Trophoblast cell (in vitro differentiated cells and primary cell): Measurements from ENCODE around the gene SEC22A.

ENCODE experiments used
- DNase-seq, 2 donors: peaks; one replicate each; pipeline ENCODE4 v3.0.0-alpha.2; 2016
- H2AFZ ChIP-seq: 2 replicates; pipeline ENCODE4 v1.6.1; 2013; ENCODE audit warnings: low read length, moderate library complexity, mild to moderate bottlenecking; ENCODE audit not compliant: insufficient read depth, poor library complexity
- H2AK5ac ChIP-seq: 2 replicates; pipeline ENCODE4 v1.6.1; 2013; ENCODE audit warnings: mild to moderate bottlenecking, low read length
- H2BK120ac ChIP-seq: 2 replicates; pipeline ENCODE4 v1.6.1; 2013; ENCODE audit warnings: low read length, mild to moderate bottlenecking, moderate library complexity; ENCODE audit not compliant: insufficient read depth, poor library complexity
- H2BK12ac ChIP-seq: 2 replicates; pipeline ENCODE4 v1.6.1; 2013; ENCODE audit warnings: mild to moderate bottlenecking, low read length, moderate library complexity
- H2BK5ac ChIP-seq: 2 replicates; pipeline ENCODE4 v1.6.1; 2013; ENCODE audit warnings: low read length, low read depth, moderate library complexity, mild to moderate bottlenecking; ENCODE audit not compliant: poor library complexity
- H3K14ac ChIP-seq: 2 replicates; pipeline ENCODE4 v1.6.1; 2013; ENCODE audit warnings: mild to moderate bottlenecking, low read length
- H3K18ac ChIP-seq: 2 replicates; pipeline ENCODE4 v1.6.1; 2013; ENCODE audit warnings: mild to moderate bottlenecking, low read length
- H3K23ac ChIP-seq: 2 replicates; pipeline ENCODE4 v1.6.1; 2013; ENCODE audit warnings: low read length
- H3K27ac ChIP-seq: 2 replicates; pipeline ENCODE4 v1.5.1; 2013; ENCODE audit warnings: low read depth, mild to moderate bottlenecking, inconsistent platforms, low read length, moderate library complexity
- H3K27me3 ChIP-seq: 2 replicates; pipeline ENCODE4 v1.6.1; 2013; ENCODE audit warnings: inconsistent platforms, mild to moderate bottlenecking, low read length, moderate library complexity; ENCODE audit not compliant: insufficient read depth
- H3K36me3 ChIP-seq, 2 experiments: 1 replicate in 1 of 2; 2 replicates in 1 of 2; pipeline ENCODE4 v1.6.1; 2013; ENCODE audit warnings: low read length in 2 of 2, mild to moderate bottlenecking in 2 of 2, moderate library complexity in 1 of 2; ENCODE audit not compliant: insufficient read depth in 2 of 2, control insufficient read depth in 1 of 2
- H3K4ac ChIP-seq: 2 replicates; pipeline ENCODE4 v1.6.1; 2013; ENCODE audit warnings: low read depth, mild to moderate bottlenecking, low read length, moderate library complexity
- H3K4me1 ChIP-seq, 2 experiments: 1 replicate in 1 of 2; 2 replicates in 1 of 2; pipeline ENCODE4 v1.6.1; 2013; ENCODE audit warnings: low read length in 2 of 2, mild to moderate bottlenecking in 2 of 2, moderate library complexity in 1 of 2; ENCODE audit not compliant: insufficient read depth in 2 of 2, control insufficient read depth in 1 of 2
- H3K4me2 ChIP-seq: 2 replicates; pipeline ENCODE4 v1.6.1; 2013; ENCODE audit warnings: inconsistent platforms, mild to moderate bottlenecking, low read length, moderate library complexity
- H3K4me3 ChIP-seq: 2 replicates; pipeline ENCODE4 v1.5.1; 2013; ENCODE audit warnings: mild to moderate bottlenecking, low read depth, low read length, inconsistent platforms
- H3K79me1 ChIP-seq: one replicate; pipeline ENCODE4 v1.6.1; 2013; ENCODE audit warnings: low read length
- H3K79me2 ChIP-seq: 2 replicates; pipeline ENCODE4 v1.6.1; 2013; ENCODE audit warnings: low read length, mild to moderate bottlenecking; ENCODE audit not compliant: control insufficient read depth, insufficient read depth, poor library complexity
- H3K9ac ChIP-seq: 2 replicates; pipeline ENCODE4 v1.6.1; 2013; ENCODE audit warnings: mild to moderate bottlenecking, low read length
- H3K9me3 ChIP-seq: 2 replicates; pipeline ENCODE4 v1.6.1; 2013; ENCODE audit warnings: low read depth, mild to moderate bottlenecking, control low read depth, inconsistent platforms, low read length; ENCODE audit not compliant: insufficient read depth
- H4K12ac ChIP-seq: 2 replicates; pipeline ENCODE4 v1.6.1; 2013; ENCODE audit warnings: low read depth, mild to moderate bottlenecking, low read length, moderate library complexity
- H4K8ac ChIP-seq: 2 replicates; pipeline ENCODE4 v1.6.1; 2013; ENCODE audit warnings: low read depth, mild to moderate bottlenecking, low read length, moderate library complexity
- H4K91ac ChIP-seq: one replicate; pipeline ENCODE4 v1.6.1; 2013; ENCODE audit warnings: low read depth, mild to moderate bottlenecking, low read length, moderate library complexity
- WGBS: extraction: QIAGEN DNeasy Blood & Tissue Kit; methylation state at CpG from one replicate; pipeline ENCODE4 v1.1.7; 2013; ENCODE audit warnings: missing lambda C conversion rate; ENCODE audit not compliant: insufficient read length, insufficient coverage; ENCODE audit errors: extremely low coverage; 5-methylcytosine and 5-hydroxymethylcytosine counted together

The SEC22A gene

GRCh38 chr3:123263941-123264340 is 62.2 kb downstream of the SEC22A start:
- H3K36me3 ChIP-seq = peaks cover 1% of the 10 kb centered on the region in 2 experiments

GRCh38 chr3:123267821-123268220 is 66.1 kb downstream of the SEC22A start:
- no peak overlapping the region for H3K9ac ChIP-seq
- H3K4me2 ChIP-seq = no peak overlapping the region
- no peak overlapping the region for H2BK120ac ChIP-seq
- no peaks in the 10 kb centered on the region for H3K9me3 ChIP-seq
- no CpG with 5 or more reads among the region's 2 CpGs for WGBS
- H3K4ac ChIP-seq = no peak overlapping the region
- no peak overlapping the region for H2AK5ac ChIP-seq
- H3K27ac ChIP-seq = no peak overlapping the region
- H4K12ac ChIP-seq = no peak overlapping the region
- H3K14ac ChIP-seq = no peak overlapping the region
- H2BK5ac ChIP-seq = no peak overlapping the region
- H3K4me3 ChIP-seq = no peak overlapping the region
- H2BK12ac ChIP-seq = no peak overlapping the region
- no peak overlapping the region for H2AFZ ChIP-seq
- H3K79me2 ChIP-seq = no peaks in the 10 kb centered on the region
- H3K79me1 ChIP-seq = no peaks in the 10 kb centered on the region
- H3K23ac ChIP-seq = no peak overlapping the region
- no peaks in the 10 kb centered on the region for H3K27me3 ChIP-seq
- no peak overlapping the region for H3K18ac ChIP-seq
- H4K91ac ChIP-seq = no peak overlapping the region
- no peaks in the 10 kb centered on the region for H3K4me1 ChIP-seq
- DNase-seq = no peak
- no peak overlapping the region for H4K8ac ChIP-seq
- H3K36me3 ChIP-seq = no peaks in the 10 kb centered on the region

More at GRCh38 chr3:123263941-123264340, 62.2 kb downstream of the SEC22A start:
- WGBS = no CpG with 5 or more reads among the region's 2 CpGs
- no peak overlapping the region for H4K12ac ChIP-seq
- H3K27me3 ChIP-seq = no peaks in the 10 kb centered on the region
- no peak overlapping the region for H2BK120ac ChIP-seq
- no peak overlapping the region for H2AK5ac ChIP-seq
- no peaks in the 10 kb centered on the region for H3K9me3 ChIP-seq
- H3K9ac ChIP-seq = no peak overlapping the region
- no peak overlapping the region for H2BK12ac ChIP-seq
- H2BK5ac ChIP-seq = no peak overlapping the region
- no peak for DNase-seq
- H3K23ac ChIP-seq = no peak overlapping the region
- H3K18ac ChIP-seq = no peak overlapping the region
- H3K79me1 ChIP-seq = no peaks in the 10 kb centered on the region
- H3K4me2 ChIP-seq = no peak overlapping the region
- no peaks in the 10 kb centered on the region for H3K4me1 ChIP-seq
- H3K79me2 ChIP-seq = no peaks in the 10 kb centered on the region
- no peak overlapping the region for H4K91ac ChIP-seq
- no peak overlapping the region for H3K4me3 ChIP-seq
- no peak overlapping the region for H4K8ac ChIP-seq
- no peak overlapping the region for H3K4ac ChIP-seq
- no peak overlapping the region for H3K27ac ChIP-seq
- no peak overlapping the region for H2AFZ ChIP-seq
- H3K14ac ChIP-seq = no peak overlapping the region

GRCh38 chr3:123270818-123271217 is 69.1 kb downstream of the SEC22A start:
- H3K79me2 ChIP-seq = no peaks in the 10 kb centered on the region
- no peak for DNase-seq
- no peaks in the 10 kb centered on the region for H3K79me1 ChIP-seq
- no peaks in the 10 kb centered on the region for H3K36me3 ChIP-seq
- no peaks in the 10 kb centered on the region for H3K9me3 ChIP-seq
- H3K4me3 ChIP-seq = no peak overlapping the region
- WGBS = no CpG with 5 or more reads among the region's 2 CpGs
- no peak overlapping the region for H2AK5ac ChIP-seq
- H3K9ac ChIP-seq = no peak overlapping the region
- H3K23ac ChIP-seq = no peak overlapping the region
- no peaks in the 10 kb centered on the region for H3K4me1 ChIP-seq
- H2BK12ac ChIP-seq = no peak overlapping the region
- H4K12ac ChIP-seq = no peak overlapping the region
- no peak overlapping the region for H3K14ac ChIP-seq
- H2BK120ac ChIP-seq = no peak overlapping the region
- H3K18ac ChIP-seq = no peak overlapping the region
- no peak overlapping the region for H3K27ac ChIP-seq
- H3K27me3 ChIP-seq = no peaks in the 10 kb centered on the region
- H2BK5ac ChIP-seq = no peak overlapping the region
- H3K4me2 ChIP-seq = no peak overlapping the region
- no peak overlapping the region for H3K4ac ChIP-seq
- H4K8ac ChIP-seq = no peak overlapping the region
- H4K91ac ChIP-seq = no peak overlapping the region
- no peak overlapping the region for H2AFZ ChIP-seq

GRCh38 chr3:123271466-123272159 is 69.9 kb downstream of the SEC22A start:
- whole genome bisulfite sequencing = no CpG with 5 or more reads among the region's 5 CpGs
- Histone ChIP-seq H3K4me1 (no peaks in the 10 kb centered on the region), H2BK12ac (no peak overlapping the region), H2BK120ac (no peak overlapping the region), H4K12ac (no peak overlapping the region), H3K9ac (no peak overlapping the region), H4K91ac (no peak overlapping the region), H2BK5ac (no peak overlapping the region), H3K36me3 (no peaks in the 10 kb centered on the region), H3K14ac (no peak overlapping the region), H3K79me1 (no peaks in the 10 kb centered on the region), H3K27me3 (no peaks in the 10 kb centered on the region), H3K23ac (no peak overlapping the region), H3K79me2 (no peaks in the 10 kb centered on the region), H4K8ac (no peak overlapping the region), H3K9me3 (no peaks in the 10 kb centered on the region), H3K27ac (no peak overlapping the region), H2AFZ (no peak overlapping the region), H3K4me3 (no peak overlapping the region), H3K4me2 (no peak overlapping the region), H3K18ac (no peak overlapping the region), H2AK5ac (no peak overlapping the region), H3K4ac (no peak overlapping the region)
- no peak for DNase-seq
